HCT116 (cell line): Measurements from ENCODE around the gene TRPC4. TPM values are rescaled to one million over a fixed set of nuclear protein-coding genes. Genes with fewer than 3 reads are reported as not detected.

Source experiments
- ATAC-seq: fragments of 200-7000 bp; cut with Tn5 transposase; 2 replicates; pipeline ENCODE4 v1.9.1; 2020; ENCODE audit warnings: mild to moderate bottlenecking, moderate library complexity
- BruUV-seq: library from RNA; stranded (reverse); fragments of 400-500 nt; replicated peaks from 2 replicates; lab custom pipeline; 2021; lab: Mats Ljungman, UMichigan
- CTCF ChIA-PET: fragments of 300-600 bp; sonication (Branson Sonifier 250); formaldehyde crosslinking; loops from one replicate; lab custom pipeline; 2021; ENCODE audit warnings: antibody characterized with exemption; lab: Charles Lee
- POLR2A ChIA-PET: fragments of 300-600, 350-600 bp; sonication (Branson Sonifier 250); formaldehyde crosslinking; loops from one replicate; lab custom pipeline; 2021; ENCODE audit warnings: antibody characterized with exemption; lab: Charles Lee
- RAD21 ChIA-PET, 2 experiments: fragments of 300-600 bp; sonication (Branson Sonifier 250); formaldehyde crosslinking; loops; one replicate each; lab custom pipeline; 2023; ENCODE audit warnings: low total read pairs in 2 of 2; ENCODE audit not compliant: uncharacterized antibody in 2 of 2, unreplicated experiment in 2 of 2, low non-redundant PET in 1 of 2; lab: Charles Lee
- DNase-seq: peaks from one replicate; pipeline ENCODE4 v3.0.0-alpha.2; 2010; ENCODE audit warnings: low read depth, low spot score
- H2AFZ ChIP-seq: fragments of 200-600 bp; shearing (Covaris generic), sonication (generic); 2 replicates; pipeline ENCODE4 v1.6.1; 2017; ENCODE audit warnings: low read depth, mixed run types, mixed read lengths, antibody characterized with exemption, low read length; ENCODE audit not compliant: poor library complexity, severe bottlenecking
- H3K27ac ChIP-seq: 2 replicates; pipeline ENCODE4 v1.5.1; 2012; ENCODE audit warnings: low read depth, low read length
- H3K27me3 ChIP-seq: fragments of 200-600 bp; sonication (generic); 2 replicates; pipeline ENCODE4 v1.6.1; 2016; ENCODE audit warnings: mixed run types, low read length, mixed read lengths; ENCODE audit not compliant: insufficient read depth
- H3K36me3 ChIP-seq, 2 experiments: fragments of 200-500 bp in 1 of 2; fragments of 200-600 bp in 1 of 2; sonication (Bioruptor generic) in 1 of 2; sonication (generic) in 1 of 2; 2 replicates each; pipeline versions ENCODE4 v1.5.1 to v1.6.1; 2014 to 2016; ENCODE audit warnings: low read length in 2 of 2, inconsistent platforms in 1 of 2, mixed read lengths in 1 of 2, mixed run types in 1 of 2; ENCODE audit not compliant: insufficient read depth in 2 of 2, control insufficient read depth in 1 of 2
- H3K4me1 ChIP-seq, 2 experiments: fragments of 200-600 bp in 1 of 2; sonication (generic) in 1 of 2; 2 replicates each; pipeline versions ENCODE4 v1.5.1 to v1.6.1; 2012 to 2017; ENCODE audit warnings: low read length in 2 of 2, inconsistent platforms in 1 of 2, mild to moderate bottlenecking in 1 of 2, mixed read lengths in 1 of 2, mixed run types in 1 of 2, moderate library complexity in 1 of 2; ENCODE audit not compliant: insufficient read depth in 2 of 2, control insufficient read depth in 1 of 2
- H3K4me2 ChIP-seq: fragments of 200-600 bp; sonication (generic); 2 replicates; pipeline ENCODE4 v1.6.1; 2017; ENCODE audit warnings: mixed run types, low read length, mixed read lengths
- H3K4me3 ChIP-seq, 2 experiments: fragments of 200-600 bp in 1 of 2; sonication (generic) in 1 of 2; replicated peaks in 1 of 2; 2 replicates each; pipeline ENCODE4 v1.5.1; 2011 to 2016; ENCODE audit warnings: low read length in 2 of 2, control low read depth in 1 of 2, low read depth in 1 of 2, mild to moderate bottlenecking in 1 of 2, mixed read lengths in 1 of 2, mixed run types in 1 of 2
- H3K79me2 ChIP-seq: fragments of 200-600 bp; sonication (generic); 2 replicates; pipeline ENCODE4 v1.6.1; 2017; ENCODE audit warnings: mild to moderate bottlenecking, mixed run types, low read length, moderate library complexity, mixed read lengths; ENCODE audit not compliant: insufficient read depth
- H3K9ac ChIP-seq: fragments of 200-600 bp; sonication (generic); 2 replicates; pipeline ENCODE4 v1.6.1; 2016; ENCODE audit warnings: low read length, mixed read lengths
- H3K9me2 ChIP-seq: fragments of 200-600 bp; sonication (generic), shearing (Covaris generic); 2 replicates; pipeline ENCODE4 v1.6.1; 2017; ENCODE audit warnings: mixed run types, mild to moderate bottlenecking, moderate library complexity; ENCODE audit not compliant: insufficient read depth
- H3K9me3 ChIP-seq, 2 experiments: fragments of 200-500 bp in 1 of 2; fragments of 200-600 bp in 1 of 2; sonication (Bioruptor generic) in 1 of 2; sonication (generic) in 1 of 2; 2 replicates each; pipeline ENCODE4 v1.6.1; 2014 to 2017; ENCODE audit warnings: low read length in 2 of 2, mixed read lengths in 2 of 2, inconsistent platforms in 1 of 2, low read depth in 1 of 2, mild to moderate bottlenecking in 1 of 2, mixed run types in 1 of 2, moderate library complexity in 1 of 2; ENCODE audit not compliant: control insufficient read depth in 1 of 2, insufficient read depth in 1 of 2
- H4K20me1 ChIP-seq: fragments of 200-600 bp; sonication (generic), shearing (Covaris generic); 2 replicates; pipeline ENCODE4 v1.6.1; 2017; ENCODE audit warnings: mixed run types, mild to moderate bottlenecking, moderate library complexity; ENCODE audit not compliant: insufficient read depth
- CBX3 ChIP-seq: IDR thresholded peaks from 2 replicates; pipeline ENCODE4 v1.6.1; 2012; ENCODE audit warnings: low read depth
- ELF1 ChIP-seq: IDR thresholded peaks from 2 replicates; pipeline ENCODE4 v1.6.1; 2012; ENCODE audit warnings: low read depth, borderline replicate concordance
- EZH2 ChIP-seq: fragments of 200-600 bp; sonication (generic); IDR thresholded peaks from 2 replicates; pipeline ENCODE4 v1.6.1; 2017; ENCODE audit warnings: antibody characterized with exemption, mixed run types
- EZH2phosphoT487 ChIP-seq: fragments of 200-600 bp; IDR thresholded peaks from 2 replicates; pipeline ENCODE4 v1.6.1; 2018; ENCODE audit warnings: antibody characterized with exemption, borderline replicate concordance
- FOSL1 ChIP-seq: IDR thresholded peaks from 2 replicates; pipeline ENCODE4 v1.6.1; 2012; ENCODE audit warnings: low read depth
- JUND ChIP-seq: IDR thresholded peaks from 2 replicates; pipeline ENCODE4 v1.6.1; 2012
- POLR2A ChIP-seq: IDR thresholded peaks from 2 replicates; pipeline ENCODE4 v1.7.0; 2011; ENCODE audit warnings: borderline replicate concordance; ENCODE audit not compliant: insufficient read depth, insufficient read length; ENCODE audit errors: extremely low read depth
- SIN3A ChIP-seq: IDR thresholded peaks from 2 replicates; pipeline ENCODE4 v1.6.1; 2012; ENCODE audit warnings: low read depth
- SP1 ChIP-seq: IDR thresholded peaks from 2 replicates; pipeline ENCODE4 v1.6.1; 2012; ENCODE audit warnings: low read depth
- SRF ChIP-seq: IDR thresholded peaks from 2 replicates; pipeline ENCODE4 v1.6.1; 2012; ENCODE audit warnings: low read depth
- YY1 ChIP-seq: IDR thresholded peaks from 2 replicates; pipeline ENCODE4 v1.6.1; 2011; ENCODE audit warnings: low read length, low read depth, moderate library complexity, mild to moderate bottlenecking; ENCODE audit not compliant: insufficient replicate concordance; ENCODE audit errors: extremely low read depth
- ZFX ChIP-seq: fragments of 450-650 bp; IDR thresholded peaks from 2 replicates; pipeline ENCODE4 v1.6.1; 2017
- ZNF274 ChIP-seq: fragments of 200-500 bp; sonication (Bioruptor generic); IDR thresholded peaks from 2 replicates; pipeline ENCODE4 v1.6.1; 2014; ENCODE audit warnings: mild to moderate bottlenecking, low read depth, low read length, inconsistent platforms
- intact Hi-C: fragments of 100-400 bp; cut with micrococcal nuclease; formaldehyde crosslinking; loops from 2 replicates; pipeline ENCODE4 v1.10.0; 2022
- total RNA-seq: library from RNA; stranded (reverse); gene quantifications from one replicate; pipeline ENCODE4 v1.2.1, GENCODE V29; 2021; ENCODE audit not compliant: unreplicated experiment
- TF ChIP-seq, protein P1 (sequence below): IDR thresholded peaks from 2 replicates; pipeline ENCODE4 v1.6.1; 2012
- TF ChIP-seq, protein P2 (sequence below): IDR thresholded peaks from 2 replicates; pipeline ENCODE4 v1.6.1; 2012
- TF ChIP-seq, protein P3 (sequence below): IDR thresholded peaks from 2 replicates; pipeline ENCODE4 v1.6.1; 2012; ENCODE audit warnings: low read depth
- TF ChIP-seq, protein P4 (sequence below), 3 experiments: fragments of 200-600 bp in 1 of 3; sonication (generic) in 1 of 3; IDR thresholded peaks in 2 of 3; conservative IDR thresholded peaks in 1 of 3; 2 replicates each; pipeline ENCODE4 v1.5.1; 2012 to 2017; ENCODE audit warnings: low read depth in 2 of 3, low read length in 2 of 3, antibody characterized with exemption in 1 of 3, borderline replicate concordance in 1 of 3, control low read depth in 1 of 3, mild to moderate bottlenecking in 1 of 3, mixed read lengths in 1 of 3, mixed run types in 1 of 3, moderate library complexity in 1 of 3; ENCODE audit not compliant: insufficient read depth in 1 of 3

Gene TRPC4
- total RNA-seq, 1 experiment from 2014 or later, result not detected

DNA sequence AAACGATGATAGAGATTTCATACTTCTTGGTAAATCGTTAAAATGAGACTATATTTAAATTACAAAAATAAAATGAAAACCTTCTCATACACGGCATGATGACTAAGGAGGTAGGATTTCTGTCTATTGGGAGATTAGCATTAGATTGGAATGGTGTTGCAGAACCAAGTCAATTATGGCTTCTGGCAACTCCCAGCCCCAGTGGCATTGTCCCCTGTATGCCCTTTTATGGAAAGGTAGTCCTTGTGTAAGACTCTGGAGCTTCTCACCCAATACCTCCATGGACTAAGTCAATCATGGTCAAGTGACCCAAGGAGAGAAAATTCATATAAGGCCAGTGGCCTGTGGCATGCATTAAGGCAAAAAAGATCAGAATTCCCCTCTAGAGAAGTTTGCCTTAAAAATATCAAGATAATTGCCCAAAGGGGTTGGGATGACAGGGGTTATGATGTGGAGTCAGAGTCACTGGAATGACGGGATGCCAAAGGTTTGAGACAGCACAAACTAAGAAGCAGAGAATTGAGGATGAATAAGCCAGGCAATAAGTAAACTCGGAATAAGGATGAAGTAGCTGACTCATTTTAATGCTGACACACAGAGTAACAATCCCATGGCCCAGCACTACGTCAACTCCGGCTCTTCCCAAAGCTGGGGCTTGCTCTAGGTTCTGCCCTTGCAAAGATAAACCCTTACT lies 213.2 kb downstream of the TRPC4 start:
- no peaks in the 10 kb centered on the region for H3K27me3 ChIP-seq
- H3K9me2 ChIP-seq, result no peaks in the 10 kb centered on the region
- H3K9ac ChIP-seq, result no peak overlapping the region
- ChIA-PET POLR2A (no interaction called here), RAD21 (no interaction called here), CTCF (no interaction called here)
- H3K4me1 ChIP-seq, result no peaks in the 10 kb centered on the region
- H2AFZ ChIP-seq, result no peak overlapping the region
- DNase-seq, result no peak
- H3K79me2 ChIP-seq, result no peaks in the 10 kb centered on the region
- no peak overlapping the region for H3K4me3 ChIP-seq
- no peak for TF ChIP-seq EZH2
- TF ChIP-seq, protein P1, sequence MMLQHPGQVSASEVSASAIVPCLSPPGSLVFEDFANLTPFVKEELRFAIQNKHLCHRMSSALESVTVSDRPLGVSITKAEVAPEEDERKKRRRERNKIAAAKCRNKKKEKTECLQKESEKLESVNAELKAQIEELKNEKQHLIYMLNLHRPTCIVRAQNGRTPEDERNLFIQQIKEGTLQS, result no peak
- TF ChIP-seq SRF, result no peak
- TF ChIP-seq ZFX, result no peak
- no peak for TF ChIP-seq POLR2A
- no peak for TF ChIP-seq ELF1
- TF ChIP-seq, protein P2, sequence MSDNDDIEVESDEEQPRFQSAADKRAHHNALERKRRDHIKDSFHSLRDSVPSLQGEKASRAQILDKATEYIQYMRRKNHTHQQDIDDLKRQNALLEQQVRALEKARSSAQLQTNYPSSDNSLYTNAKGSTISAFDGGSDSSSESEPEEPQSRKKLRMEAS, result no peak
- TF ChIP-seq, protein P3, sequence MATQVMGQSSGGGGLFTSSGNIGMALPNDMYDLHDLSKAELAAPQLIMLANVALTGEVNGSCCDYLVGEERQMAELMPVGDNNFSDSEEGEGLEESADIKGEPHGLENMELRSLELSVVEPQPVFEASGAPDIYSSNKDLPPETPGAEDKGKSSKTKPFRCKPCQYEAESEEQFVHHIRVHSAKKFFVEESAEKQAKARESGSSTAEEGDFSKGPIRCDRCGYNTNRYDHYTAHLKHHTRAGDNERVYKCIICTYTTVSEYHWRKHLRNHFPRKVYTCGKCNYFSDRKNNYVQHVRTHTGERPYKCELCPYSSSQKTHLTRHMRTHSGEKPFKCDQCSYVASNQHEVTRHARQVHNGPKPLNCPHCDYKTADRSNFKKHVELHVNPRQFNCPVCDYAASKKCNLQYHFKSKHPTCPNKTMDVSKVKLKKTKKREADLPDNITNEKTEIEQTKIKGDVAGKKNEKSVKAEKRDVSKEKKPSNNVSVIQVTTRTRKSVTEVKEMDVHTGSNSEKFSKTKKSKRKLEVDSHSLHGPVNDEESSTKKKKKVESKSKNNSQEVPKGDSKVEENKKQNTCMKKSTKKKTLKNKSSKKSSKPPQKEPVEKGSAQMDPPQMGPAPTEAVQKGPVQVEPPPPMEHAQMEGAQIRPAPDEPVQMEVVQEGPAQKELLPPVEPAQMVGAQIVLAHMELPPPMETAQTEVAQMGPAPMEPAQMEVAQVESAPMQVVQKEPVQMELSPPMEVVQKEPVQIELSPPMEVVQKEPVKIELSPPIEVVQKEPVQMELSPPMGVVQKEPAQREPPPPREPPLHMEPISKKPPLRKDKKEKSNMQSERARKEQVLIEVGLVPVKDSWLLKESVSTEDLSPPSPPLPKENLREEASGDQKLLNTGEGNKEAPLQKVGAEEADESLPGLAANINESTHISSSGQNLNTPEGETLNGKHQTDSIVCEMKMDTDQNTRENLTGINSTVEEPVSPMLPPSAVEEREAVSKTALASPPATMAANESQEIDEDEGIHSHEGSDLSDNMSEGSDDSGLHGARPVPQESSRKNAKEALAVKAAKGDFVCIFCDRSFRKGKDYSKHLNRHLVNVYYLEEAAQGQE, result no peak
- TF ChIP-seq SP1, result no peak
- TF ChIP-seq, protein P4, sequence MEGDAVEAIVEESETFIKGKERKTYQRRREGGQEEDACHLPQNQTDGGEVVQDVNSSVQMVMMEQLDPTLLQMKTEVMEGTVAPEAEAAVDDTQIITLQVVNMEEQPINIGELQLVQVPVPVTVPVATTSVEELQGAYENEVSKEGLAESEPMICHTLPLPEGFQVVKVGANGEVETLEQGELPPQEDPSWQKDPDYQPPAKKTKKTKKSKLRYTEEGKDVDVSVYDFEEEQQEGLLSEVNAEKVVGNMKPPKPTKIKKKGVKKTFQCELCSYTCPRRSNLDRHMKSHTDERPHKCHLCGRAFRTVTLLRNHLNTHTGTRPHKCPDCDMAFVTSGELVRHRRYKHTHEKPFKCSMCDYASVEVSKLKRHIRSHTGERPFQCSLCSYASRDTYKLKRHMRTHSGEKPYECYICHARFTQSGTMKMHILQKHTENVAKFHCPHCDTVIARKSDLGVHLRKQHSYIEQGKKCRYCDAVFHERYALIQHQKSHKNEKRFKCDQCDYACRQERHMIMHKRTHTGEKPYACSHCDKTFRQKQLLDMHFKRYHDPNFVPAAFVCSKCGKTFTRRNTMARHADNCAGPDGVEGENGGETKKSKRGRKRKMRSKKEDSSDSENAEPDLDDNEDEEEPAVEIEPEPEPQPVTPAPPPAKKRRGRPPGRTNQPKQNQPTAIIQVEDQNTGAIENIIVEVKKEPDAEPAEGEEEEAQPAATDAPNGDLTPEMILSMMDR (IDR thresholded peaks at IDR 0.05 in 2 of 3, conservative IDR thresholded peaks at IDR 0.05 in 1 of 3; ENCODE audit: borderline replicate concordance in 1 of 3, insufficient read depth in 1 of 3, low read depth in 2 of 3, low read length in 2 of 3), result no peak
- TF ChIP-seq ZNF274, result no peak
- TF ChIP-seq SIN3A, result no peak
- TF ChIP-seq FOSL1, result no peak
- no peak for TF ChIP-seq EZH2phosphoT487
- TF ChIP-seq CBX3, result no peak
- no peak for TF ChIP-seq YY1
- TF ChIP-seq JUND, result no peak
- no peaks in the 10 kb centered on the region for H3K36me3 ChIP-seq
- no peaks in the 10 kb centered on the region for H4K20me1 ChIP-seq
- intact Hi-C loops, result no loop called here
- no TSS peak for BruUV-seq
- H3K9me3 ChIP-seq, result peaks cover 22 to 26% of the 10 kb centered on the region in 2 experiments; a peak in 3 of 4 replicates
- no peak for ATAC-seq
- H3K27ac ChIP-seq, result no peak overlapping the region
- H3K4me2 ChIP-seq, result no peak overlapping the region
